Measurements from ENCODE around the gene KIAA1210. TPM values are rescaled to one million over a fixed set of nuclear protein-coding genes. Genes with fewer than 3 reads are reported as not detected.

KIAA1210 gene
- total RNA-seq, 1 donor from 2014 or later: 0.24 TPM

DNA sequence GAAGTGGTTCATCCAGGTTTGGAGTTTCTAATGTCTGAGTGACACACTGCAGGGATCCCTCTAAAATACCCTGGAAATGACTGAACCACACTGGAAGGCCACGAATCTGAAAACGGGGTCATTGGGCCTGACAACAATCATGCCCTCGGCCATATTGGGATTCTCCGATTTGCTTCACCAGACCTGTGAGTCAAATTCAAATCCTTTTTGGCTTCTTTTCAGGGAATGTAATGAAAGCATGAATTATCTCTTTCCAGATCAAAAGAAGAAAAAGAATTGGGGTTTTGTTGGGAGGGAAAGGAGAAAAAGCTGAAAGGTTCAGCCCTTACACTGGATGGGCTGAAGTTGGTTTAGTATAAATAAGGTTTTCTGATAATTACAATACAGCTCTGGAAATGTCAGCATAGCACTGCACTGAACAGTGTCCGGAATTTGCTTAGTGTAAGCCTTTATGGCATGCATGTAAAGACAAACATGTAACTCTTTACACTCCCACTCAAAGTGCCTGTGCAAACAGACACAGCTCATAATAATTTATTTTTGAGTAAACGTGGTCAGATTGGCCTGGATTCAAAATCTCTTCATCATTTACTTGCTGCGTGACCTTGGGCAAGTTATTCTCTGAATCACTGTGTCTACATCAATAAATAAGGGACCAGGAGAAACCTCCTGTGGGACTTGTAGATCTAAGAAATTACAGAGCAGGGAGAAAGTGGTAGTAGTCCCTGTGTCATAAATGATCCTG lies 33.4 kb downstream of the KIAA1210 start:
- no peak for DNase-seq (ENCODE audit: low spot score)

DNA sequence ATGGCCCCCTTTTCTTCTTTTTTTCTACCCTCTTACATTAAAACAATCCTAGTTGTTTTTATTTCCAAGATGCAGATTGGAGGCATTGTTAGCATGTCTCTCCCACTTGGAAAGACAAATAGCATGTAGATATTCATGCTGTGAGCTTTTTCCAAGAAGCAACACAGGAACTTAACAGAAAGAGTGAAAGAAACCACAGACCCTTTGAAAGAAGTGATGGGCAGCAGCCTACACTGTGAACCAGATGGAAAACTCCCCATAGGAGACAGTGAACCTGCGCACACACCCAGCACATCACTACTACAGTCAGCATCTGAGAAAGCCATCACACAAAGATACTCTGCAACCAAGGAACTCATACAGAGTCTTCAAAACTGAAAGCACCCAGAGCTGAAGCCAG lies 37.0 kb downstream of the KIAA1210 start:
- no peak for DNase-seq (ENCODE audit: low spot score)

DNA sequence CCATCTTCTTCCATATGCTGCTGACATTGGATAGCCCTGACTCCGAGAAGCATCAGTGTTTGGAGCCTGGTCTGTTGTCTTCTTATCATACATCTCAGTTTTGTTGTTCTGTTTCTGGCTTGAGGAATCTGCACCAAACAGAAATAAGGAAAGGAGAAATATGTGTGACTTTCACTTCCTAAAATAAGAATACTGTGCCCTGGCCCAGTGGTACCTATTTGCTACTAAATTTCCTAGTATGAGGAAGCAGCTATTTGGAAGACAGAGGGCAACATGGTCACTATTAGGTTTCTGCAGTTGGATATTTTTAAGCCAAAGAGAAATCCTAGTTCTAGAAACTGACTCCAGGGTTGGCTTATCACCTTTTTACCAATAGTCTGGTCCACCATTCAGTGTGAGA lies 38.0 kb downstream of the KIAA1210 start:
- DNase-seq (ENCODE audit: low spot score): no peak

DNA sequence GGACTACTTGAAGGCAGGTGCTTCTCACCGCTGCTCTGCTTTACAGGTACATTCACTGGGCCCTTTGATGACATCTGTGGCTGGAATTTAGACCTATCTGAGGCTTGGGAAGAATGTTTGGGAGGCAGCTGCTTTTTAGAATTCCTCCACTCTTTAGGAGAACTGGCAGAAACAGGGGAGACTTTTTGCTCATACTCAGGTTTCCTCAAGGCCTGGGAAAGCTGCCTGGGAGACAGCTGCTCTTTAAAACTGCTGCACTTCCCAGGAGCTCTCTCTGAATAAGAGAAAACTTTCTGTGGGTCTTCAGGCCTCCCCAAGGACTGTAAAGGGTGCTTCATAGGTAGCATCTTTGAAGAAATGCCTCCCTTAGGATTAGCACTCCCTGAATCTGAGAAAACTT lies 40.5 kb downstream of the KIAA1210 start:
- DNase-seq (ENCODE audit: low spot score): no peak

DNA sequence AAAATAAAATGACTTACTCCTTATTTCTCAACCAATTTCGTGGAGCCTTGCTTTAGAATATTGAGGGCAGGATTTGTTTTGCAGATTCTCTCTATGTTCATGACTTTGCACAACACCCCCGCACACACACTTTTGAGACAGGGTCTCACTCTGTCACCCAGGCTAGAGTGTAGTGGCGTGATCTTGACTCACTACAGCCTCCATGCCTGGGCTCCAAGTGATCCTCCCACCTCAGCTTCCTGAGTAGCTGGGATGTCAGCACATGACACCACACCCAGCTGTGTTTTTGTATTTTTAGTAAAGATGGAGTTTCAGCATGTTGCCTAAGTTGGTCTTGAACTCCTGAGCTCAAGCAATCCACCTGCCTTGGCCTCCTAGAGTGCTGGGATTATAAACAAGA lies 42.8 kb downstream of the KIAA1210 start:
- no peak for DNase-seq (ENCODE audit: low spot score)

DNA sequence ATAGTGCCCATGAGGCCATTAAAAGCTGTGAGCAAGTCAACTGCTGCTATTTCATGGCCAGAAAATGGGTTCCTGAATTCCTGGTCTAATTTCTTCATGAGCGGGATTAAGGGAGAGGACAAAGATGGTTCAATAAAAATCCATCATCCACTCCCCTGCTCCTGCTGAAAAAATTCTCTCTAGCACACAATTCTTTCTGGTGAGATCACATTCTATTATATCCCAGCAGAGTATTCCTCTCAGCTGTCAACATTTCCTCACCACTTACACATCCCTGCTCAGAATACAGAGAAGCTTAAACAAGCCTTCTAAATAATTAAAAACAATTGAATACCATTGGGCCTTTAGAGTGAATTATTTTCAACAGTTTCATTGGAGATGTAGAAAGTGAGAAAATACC lies 45.3 kb downstream of the KIAA1210 start:
- no peak for DNase-seq (ENCODE audit: low spot score)

DNA sequence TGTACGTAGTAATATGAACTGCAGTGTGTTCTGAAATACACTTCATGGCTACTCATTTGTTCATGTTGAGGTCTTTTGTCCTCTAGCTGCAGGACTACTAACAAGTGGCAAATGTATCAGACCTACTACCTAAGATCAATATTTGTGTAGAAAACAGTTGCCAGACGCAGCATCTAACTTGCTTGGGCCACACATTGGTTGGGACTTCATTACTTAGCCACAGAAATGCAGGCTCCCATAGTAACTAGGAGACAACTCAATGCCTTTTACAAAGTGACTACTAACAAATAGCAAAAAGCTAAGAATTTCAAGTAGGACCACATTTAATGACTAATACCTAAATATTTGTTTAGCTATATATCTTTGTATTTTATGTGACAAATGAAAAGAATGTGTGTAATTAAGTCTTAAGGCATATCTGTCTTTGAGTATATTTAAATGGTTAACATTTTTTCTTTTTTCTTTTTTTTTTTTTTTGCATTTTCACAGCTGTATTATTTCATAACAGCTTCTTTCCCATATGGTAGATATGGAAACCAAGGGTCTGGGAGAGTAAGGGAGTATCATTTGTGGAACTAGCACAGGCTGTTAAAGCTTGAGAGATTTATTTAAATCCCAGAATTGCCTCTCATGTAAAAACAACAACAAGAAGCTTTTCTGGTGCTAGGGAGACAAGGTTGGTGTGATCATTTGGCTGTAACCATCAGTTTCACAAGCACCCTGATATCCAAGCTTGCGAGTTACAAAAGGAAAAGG lies 52.2 kb downstream of the KIAA1210 start:
- DNase-seq (ENCODE audit: low spot score): no peak

DNA sequence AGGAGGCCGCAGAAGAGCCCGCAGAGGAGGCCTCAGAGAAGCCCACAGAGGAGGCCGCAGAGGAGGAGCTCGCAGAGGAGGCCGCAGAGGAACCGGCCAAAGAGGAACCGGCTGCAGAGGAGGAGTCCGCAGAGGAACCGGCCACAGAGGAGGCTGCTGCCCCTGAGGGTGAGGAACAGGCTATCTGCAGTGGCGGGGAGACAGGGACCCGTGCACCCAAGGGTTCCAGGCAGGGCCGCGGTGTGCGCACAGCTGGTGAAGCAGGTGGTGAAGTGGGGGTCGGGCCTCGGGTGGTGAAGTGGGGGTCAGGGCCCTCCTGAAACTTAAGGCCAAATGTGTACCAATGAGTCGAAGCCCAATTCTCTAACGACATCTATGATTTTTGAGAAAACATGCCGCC lies 53.7 kb downstream of the KIAA1210 start:
- no peak for DNase-seq (ENCODE audit: low spot score)

DNA sequence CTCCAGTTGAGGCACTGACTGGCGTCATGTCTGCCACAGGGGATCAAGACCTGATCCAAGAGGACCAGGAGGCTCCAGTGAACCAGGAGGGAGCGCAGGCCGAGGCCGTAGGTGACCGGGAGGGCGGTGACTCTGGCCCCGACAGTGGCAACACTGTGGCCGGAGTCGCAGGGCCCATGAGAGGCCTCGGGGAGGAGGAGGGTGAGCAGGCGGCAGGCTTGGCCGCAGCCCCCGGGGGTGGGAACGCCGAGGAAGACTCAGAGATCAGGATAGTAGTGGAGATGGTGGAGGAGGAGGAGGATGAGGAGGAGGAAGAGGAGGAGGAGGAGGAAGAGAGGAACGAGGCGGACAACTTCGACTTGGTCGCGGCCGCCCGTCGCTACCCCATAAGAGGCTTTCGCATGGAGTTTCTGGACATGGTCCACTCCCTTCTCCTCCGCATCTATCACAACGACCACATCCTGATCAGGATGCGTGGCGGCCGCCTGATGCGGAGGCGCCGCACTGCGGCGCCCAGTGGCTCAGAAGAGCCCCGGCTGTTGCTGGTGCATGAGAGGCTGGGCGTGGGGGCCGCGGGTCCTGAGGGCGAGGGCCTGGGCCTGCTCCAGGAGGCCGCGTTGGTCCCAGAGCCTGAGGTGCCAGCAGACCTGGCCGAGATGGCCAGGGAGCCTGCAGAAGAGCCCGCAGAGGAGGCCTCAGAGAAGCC lies 54.3 kb downstream of the KIAA1210 start:
- no peak for DNase-seq (ENCODE audit: low spot score)

DNA sequence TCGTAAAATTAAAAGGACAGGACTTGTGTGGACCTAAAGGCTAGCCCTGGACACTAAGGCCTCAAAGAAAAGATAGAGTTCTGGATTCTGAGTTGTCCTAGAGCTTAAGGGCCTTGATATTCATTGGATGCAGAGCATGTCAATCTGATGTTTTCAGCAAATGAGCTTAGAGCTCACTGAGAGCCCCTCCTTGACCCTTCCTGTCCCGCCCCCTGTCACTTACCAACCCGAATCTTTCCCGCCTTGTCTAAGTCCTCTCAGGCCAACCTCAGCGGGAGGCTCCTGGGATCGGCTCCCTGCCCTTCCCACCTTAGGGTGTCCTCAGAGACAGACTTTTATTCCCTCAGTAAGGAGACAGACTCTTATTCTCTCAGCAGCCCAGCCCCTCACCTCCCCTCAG lies 54.9 kb downstream of the KIAA1210 start, which contains the start of gene CT47C1:
Gene CT47C1, plus strand, starts transcription at position 250 of the 400 bp plus-strand sequence. CDS start 233 bp downstream, outside the sequence.
- DNase-seq (ENCODE audit: low spot score): no peak

DNA sequence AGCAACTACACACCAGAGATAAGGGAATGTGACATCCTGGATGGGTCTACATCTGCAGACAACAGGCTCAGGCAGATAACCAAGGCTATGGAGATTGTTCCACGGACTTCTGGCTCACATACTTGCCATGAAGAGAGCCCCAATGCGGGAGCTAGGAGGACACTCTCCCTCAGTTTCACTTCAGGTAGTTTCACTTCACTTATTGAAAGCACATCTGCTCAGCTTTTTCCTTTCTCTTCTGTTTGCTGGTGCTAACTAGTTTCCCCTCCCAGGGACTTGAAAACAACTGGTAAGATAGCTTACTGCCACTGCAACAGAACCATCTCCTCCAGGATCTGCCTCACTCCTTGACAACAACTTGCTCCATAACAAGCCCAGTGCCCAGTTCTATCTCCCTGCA lies 56.2 kb downstream of the KIAA1210 start:
- no peak for DNase-seq (ENCODE audit: low spot score)

DNA sequence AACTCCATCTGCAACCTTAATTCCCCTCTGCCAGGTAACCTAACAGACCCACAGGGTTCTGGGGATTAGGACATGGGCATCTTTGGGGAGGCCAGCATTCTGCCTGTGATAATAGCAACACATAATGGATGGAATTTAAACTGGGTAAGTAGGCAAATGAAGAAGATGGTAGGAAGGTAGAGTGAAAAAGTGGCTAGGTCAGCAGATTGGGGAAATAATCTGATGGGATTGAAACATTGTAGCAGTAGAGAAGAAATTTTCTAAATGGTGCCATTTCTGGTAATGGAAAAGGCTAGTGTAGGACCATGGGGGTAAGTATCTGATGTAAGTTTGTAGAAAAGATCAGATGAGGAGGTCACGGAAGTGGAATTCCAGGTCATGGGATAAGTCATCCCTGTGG lies 57.9 kb downstream of the KIAA1210 start:
- no peak for DNase-seq (ENCODE audit: low spot score)

DNA sequence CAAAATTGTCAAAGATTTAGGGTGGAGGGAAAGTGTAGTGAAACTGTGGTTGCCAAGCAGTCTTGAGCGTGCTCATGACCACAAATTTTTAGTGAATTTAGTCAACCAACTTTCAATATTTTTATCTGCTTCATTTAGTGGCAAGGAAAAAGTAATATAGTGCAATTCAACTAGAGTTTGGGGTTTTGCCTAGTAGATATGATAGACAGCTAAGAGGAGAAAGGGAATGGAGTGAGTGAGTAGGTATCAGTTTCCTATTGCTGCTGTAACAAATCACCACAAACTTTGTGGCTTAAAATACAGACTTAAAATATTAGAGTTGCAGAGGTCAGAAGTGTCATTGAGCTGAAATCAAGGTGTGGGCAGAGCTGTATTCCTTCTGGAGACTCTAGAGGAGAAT lies 58.5 kb downstream of the KIAA1210 start:
- no peak for DNase-seq (ENCODE audit: low spot score)

DNA sequence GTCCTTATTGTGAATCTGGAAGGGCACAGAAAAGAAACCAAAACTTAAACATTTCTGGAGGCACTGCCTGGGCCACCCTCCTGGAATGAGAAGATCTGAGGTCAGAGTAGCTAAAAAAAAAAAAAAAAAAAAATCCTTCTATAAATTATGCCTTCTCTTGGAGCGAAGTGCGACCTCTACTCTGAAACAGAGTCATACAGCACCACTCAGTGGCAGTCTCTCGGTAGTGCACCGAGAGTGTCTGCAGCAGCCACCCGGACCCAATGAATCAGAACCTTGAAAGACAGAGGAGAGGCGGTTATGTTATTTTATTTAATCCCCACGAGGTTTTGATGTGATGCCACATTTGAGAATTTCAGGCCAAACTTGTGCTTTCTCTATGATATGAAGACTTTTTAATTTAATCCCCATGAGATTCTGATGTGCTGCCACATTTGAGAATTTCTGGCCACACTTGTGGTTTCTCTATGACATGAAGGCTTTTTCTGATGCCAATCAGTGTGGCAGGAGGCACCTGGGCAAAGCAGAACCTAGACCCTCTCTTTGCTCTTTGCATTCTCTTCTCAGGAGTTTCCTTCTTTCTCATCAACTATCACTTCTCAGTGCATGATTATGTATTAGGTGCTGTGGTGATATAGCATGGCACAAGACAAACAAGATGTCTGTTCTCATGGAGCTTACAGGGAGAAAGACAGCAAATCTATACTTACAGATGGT lies 60.4 kb downstream of the KIAA1210 start:
- DNase-seq (ENCODE audit: low spot score): peak; percentile 51

DNA sequence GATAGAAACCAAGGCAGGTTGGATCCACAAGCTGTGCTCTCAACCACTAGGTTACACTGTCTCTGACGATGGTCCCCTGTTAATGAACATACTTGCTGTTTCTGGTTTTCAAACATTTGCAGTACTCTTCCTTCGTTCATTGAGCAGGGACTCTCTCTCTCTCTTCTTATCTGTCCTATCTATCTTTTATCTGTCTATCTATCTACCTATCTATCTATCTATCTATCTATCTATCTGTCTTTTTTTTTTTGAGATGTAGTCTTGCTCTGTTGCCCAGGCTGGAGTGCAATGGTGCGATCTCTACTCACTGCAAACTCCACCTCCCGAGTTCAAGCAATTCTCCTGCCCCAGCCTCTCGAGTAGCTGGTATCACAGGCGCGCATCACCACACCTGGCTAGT lies 64.2 kb downstream of the KIAA1210 start:
- DNase-seq (ENCODE audit: low spot score): no peak

DNA sequence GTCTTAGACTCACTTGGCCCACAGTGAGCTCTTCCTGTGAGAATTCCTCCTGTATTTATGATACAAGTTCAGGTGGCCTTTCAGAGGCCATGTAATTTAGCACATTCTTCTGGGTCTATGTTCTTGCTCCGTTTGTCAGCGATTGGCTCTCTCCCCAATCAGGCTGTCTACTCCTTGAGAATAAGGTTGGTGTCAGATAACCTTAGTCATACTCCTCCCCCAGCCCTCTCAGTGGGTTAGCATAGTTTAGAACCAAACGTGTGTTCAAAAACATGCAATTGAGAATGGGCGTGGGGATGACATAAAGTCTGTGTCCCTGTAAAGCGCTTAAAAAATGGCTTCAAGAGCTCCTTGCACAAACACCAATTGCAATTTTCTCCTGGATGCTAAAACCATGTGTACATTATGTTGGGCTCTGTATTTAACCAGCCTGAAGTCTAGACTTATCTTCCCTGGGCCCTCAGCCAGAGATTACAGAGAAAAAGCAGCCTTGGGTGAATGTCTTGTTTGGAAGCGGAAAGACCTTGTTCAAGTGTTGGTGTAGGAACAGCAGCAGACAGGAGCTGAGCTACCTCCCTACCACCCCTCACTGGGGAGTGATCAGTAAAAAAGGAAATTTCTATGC lies 64.8 kb downstream of the KIAA1210 start:
- peak; percentile 41 for DNase-seq (ENCODE audit: low spot score)

DNA sequence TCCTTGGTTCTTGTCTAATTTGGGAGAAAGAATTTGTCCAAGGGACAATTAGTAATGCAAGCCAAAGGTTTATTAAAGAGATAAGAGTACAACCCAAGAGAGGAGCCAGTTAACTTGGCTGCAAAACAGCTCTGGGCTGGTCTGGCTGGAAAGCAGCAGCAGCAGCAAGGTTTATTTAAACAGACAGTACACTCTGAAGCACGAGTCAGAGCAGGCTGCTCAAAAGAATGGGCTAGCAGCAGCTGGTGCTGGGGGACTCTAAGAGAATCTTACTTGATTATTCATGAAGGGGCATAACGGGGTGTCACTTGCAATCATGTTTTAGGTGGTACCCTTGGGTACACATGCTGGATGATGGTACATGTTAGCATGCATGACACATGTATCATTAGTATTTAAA lies 71.9 kb downstream of the KIAA1210 start:
- DNase-seq (ENCODE audit: low spot score): no peak

DNA sequence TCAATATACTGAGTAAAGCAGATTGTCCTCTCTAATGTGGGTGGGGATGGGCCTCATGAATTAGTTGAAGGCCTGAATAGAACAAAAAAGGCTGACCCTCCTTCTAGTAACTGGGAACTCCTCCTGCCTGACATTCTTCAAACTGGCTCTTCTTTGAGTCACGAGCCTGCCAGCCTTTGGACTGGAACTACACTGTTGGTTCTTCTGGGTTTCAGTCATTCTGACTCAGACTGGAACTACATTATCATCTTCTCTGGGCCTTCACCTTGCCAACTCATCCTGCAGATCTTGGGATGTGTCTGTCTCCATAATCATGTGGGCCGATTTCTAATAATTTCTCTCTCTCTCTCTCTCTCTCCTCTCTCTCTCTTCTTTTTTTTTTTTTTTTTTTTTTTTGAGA lies 81.7 kb downstream of the KIAA1210 start:
- DNase-seq (ENCODE audit: low spot score): no peak

DNA sequence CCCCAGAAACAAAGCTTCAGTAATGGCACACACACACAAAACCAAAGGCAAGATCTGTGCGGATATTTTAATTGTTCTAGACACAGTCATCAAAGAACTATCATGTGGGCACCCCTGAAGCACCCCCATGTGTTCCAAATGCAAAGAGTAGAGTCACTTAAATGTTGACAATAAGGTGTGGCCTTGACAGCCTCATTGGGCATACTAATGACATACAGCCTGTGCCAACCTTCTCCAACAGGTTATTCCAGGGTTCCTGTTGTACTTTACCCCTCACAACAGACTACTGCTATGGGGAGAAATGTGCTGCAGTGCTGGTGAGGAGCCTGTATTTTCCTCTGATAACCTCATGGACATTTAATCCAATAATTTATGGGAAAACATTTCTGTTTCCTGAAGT lies 84.6 kb downstream of the KIAA1210 start:
- DNase-seq (ENCODE audit: low spot score): no peak

DNA sequence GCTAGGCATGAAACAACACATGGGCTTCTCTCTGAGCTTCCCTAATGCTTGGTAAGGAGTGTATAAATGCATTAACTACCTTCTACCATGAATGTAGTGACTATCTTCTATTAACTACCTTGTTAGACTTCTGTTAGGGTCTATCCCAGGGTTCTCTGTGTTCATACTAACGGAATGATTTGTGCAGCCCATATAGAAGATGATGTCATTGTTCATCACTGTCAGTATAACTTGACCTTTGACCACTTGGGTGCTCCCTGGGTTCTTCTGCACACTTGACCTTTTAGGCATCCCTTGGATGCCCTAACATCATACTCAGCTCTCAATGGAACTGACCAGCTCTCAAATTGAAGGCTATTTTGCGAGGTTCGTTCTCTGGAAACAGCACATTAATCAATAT lies 85.6 kb downstream of the KIAA1210 start:
- no peak for DNase-seq (ENCODE audit: low spot score)

DNA sequence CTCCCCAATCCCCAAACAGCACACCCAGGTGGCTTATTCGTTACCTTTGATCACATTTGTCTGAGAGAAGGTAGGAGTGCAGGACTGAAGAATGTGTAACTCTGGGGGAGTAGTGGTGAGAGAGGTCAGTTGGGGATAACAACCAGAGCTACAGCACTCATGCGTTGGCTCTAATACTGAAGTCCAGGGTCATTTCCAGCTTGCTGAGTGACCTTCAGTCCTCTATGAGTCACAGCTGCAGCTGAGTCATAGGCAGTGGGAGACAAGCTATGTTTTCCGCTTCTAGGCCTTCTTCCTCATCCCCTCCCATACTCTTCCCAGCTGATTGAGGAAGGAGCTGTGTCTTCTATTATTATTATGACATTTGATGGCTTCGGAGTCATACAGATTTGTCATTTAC lies 86.4 kb downstream of the KIAA1210 start:
- DNase-seq (ENCODE audit: low spot score): peak; percentile 24
